Stimulated activated CD8-positive, alpha-beta memory T cell treated with anti-CD3 and anti-CD28 coated beads, Interleukin-4, amount 100 ng/mL, for 4 hours (primary cell): Measurements from ENCODE around the gene PRKN.

Source experiments
- DNase-seq, 2 donors: peaks; one replicate each; pipeline ENCODE4 v3.0.0-alpha.2; 2020; ENCODE audit warnings: low read depth in 2 of 2, low spot score in 1 of 2

PRKN gene

GRCh38 chr6:162711376-162711775 is 16.2 kb downstream of the PRKN start:
- no peak for DNase-seq

GRCh38 chr6:162710936-162711335 is 16.6 kb downstream of the PRKN start:
- DNase-seq: no peak

GRCh38 chr6:162710419-162710818 is 17.1 kb downstream of the PRKN start:
- no peak for DNase-seq

GRCh38 chr6:162709431-162709830 is 18.1 kb downstream of the PRKN start:
- no peak for DNase-seq

GRCh38 chr6:162708971-162709370 is 18.6 kb downstream of the PRKN start:
- DNase-seq: no peak

DNA sequence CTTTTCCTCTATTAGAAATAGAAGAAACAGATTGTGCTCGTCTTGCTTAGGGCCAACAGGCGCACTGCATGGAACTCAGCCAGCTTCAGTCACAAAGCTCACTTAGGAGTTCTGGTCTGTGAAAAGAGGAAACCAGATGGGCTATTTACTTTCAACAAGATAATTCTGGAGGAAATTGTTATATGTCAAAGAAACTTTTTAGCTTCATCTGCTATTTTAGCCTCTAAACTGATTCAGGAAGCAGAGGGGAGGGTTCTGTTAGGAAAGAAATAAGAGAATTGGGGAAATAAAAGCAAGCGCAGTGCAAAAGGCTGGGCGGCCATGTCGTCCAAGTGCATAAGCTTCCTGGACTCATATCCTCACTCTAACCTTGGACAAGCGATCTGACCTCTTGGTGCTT is 21.3 kb downstream of the PRKN start:
- no peak for DNase-seq

DNA sequence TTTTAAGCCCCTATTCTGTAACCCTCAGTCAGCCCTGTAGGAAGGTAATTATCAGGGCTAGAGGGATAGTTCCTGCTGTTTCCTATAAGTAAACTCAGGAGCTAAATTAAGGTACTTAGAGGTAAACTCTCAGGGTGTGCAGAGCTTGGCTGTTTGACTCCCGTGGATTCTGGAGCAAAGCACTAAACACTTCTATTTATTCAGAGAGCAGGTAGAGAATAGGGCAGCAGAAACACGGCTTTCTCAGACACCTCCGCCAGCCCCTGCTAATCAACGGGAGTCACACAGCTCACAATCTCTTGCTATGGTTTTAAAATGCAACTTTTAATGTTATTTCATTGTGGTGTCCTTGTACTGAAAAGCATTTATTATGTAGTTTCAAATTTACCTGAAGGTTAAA is 21.8 kb downstream of the PRKN start:
- DNase-seq: no peak

- no peak for DNase-seq
These were observed 23.6 kb downstream of the PRKN start for GRCh38 chr6:162704001-162704400.

DNA sequence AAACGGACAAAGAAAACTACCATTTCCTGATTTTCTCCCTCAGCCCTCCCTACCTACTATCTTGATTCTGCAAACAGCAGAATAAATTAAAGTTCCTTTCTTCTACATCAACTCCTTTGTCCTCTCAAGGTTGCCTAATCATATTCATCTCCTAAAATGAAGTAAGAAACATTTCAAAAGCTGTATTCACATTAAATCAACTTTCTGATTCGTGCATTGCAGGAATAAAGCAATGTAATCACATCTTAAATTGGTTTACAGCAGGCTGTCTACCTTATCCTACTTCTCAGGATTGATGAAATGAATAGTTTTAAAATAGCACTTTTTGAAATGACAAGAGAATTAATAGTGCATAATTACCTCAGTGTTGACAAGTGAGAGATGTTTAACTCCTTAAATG is 25.1 kb downstream of the PRKN start:
- DNase-seq: no peak

DNA sequence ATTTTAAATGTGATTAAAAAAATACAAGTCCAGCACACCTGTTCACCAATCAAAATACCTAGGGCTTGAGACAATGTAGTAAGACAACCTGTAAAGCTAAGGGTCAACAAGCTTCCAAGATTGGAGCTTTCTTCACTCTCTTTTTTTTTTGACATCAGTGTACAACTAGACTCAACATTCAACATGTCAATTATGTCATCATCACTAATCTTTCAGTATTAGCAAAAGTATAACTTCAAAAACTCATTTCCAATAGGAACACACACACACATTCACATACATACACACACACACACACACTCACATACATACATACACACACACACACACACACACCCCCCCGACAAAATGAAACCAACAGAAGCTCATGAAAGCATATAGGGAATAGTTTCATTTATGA is 26.0 kb downstream of the PRKN start:
- no peak for DNase-seq

DNA sequence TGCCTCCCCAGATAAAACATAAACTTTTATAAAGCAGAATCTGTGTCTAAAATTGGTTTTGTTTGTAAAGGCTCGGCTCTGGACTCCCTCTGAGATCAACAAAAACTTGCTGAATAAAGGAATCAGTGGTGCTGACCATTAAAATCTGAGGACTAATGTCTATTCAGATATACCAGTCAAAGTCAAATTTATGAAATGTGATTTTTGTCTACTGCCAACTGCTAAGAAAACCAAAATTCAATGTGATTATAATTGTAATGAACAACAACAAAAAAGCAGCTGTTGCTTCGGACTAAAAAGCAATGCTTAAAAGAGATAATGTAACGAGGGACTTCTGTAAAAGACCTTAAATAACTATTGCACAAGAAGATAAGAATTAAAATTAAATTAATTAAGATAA is 26.6 kb downstream of the PRKN start:
- DNase-seq: no peak

DNA sequence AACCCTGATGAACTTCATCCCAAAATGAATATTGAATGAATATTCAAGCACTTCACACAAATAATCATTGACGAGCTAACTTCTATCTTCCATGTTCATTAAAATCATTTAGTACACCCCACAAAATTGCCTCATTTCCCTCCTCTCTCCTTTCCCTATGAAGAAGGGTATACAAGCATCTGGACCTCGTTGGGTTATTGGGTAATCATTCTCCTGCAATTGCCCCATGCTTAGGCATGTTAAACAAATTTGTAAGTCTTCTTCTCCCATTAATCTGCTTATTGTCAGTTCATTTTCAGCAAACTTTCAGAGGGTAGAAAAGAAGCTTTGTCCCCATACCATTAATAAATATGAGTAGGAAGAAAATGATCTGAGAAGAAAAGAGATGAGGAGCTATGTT is 27.6 kb downstream of the PRKN start:
- DNase-seq: no peak

- DNase-seq: no peak
These were observed 29.1 kb downstream of the PRKN start for GRCh38 chr6:162698440-162698839.

DNA sequence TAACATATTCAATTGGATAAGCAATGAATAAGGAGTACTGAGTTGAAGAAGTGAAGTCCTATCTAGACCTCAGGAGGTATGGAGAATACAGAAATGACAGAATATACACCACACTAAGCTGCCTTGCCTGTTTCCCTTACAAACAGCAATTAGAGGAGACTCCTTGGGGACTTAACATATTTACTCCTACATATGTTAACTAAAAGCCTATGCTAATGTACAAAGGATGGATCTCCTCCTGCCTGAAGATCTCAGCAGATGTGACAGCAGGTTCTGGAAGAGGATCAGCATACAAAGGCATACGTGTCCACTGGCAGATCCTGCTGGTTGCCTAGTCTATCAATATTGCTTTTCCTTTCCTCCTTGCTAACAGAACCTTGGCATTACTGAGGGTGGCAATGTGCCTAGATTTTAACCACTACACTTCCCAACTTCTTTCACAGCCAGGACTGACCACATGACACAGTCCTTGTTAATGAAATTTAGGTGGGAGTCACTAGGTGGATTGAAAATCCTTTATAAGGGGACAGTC is 29.6 kb downstream of the PRKN start:
- DNase-seq: no peak

DNA sequence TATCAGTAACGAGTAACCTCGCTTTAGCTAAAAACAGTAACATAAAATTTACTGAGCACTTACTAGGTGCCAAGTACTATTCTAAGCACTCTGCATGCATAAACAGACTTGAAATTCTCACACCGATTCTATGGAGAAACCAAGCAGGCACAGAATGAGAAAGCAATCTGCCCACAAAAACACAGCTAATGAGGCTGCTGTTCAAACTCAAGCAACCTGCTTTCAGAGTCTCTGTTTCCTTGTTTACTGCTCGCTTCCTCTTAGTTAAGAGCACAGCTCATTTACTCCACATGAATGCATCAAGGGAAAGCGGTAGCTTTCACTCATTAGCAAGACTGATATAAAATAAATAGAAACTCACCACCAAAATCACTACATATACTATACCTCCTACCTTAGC is 37.4 kb downstream of the PRKN start:
- no peak for DNase-seq

DNA sequence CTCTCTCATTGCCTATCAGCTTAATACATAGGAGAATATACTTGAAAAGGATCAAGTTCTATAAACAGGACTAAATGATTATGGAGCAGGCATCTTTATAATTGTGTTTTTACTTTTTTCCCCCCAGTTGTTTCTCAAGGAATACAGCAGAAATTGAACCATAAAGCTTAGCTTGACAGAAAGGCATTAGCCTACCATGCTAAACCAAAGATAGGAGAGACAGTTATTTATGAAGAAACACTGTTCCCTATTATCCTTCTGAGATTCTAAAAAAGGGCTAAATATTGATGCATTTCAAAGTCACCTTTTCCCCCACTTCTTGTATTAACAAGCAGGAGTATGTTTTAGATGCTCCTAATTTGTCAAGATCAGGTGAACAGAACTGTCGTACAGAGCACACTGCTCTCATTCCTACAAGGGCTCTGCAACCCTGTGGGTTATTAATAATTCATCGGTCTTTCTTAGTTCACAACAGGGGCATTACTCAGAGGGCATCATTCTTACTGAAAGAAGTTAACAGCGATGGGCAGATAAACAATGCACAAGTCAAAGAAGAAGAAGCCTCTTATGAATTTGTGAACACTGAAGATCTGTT is 38.7 kb downstream of the PRKN start:
- DNase-seq: no peak

DNA sequence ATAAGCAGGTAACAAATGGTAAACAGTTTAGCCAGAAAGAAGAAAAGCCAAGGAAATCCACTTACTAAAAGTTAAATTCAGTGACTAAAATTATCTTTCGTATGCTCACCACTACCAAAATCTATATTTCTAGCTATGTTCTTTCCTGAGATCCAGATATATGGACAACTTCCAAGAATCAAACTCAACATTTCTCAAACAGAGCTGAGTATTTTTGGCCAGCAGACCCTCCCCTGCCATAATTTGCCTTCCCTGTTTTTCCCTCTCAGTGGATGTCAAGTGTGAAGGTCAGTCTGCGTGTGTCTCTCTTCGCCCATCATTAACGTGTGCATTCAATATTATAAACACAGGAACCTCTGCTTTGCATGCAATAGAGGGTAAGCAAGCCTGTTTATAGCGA is 42.0 kb downstream of the PRKN start:
- DNase-seq: no peak

GRCh38 chr6:162684961-162685360 is 42.6 kb downstream of the PRKN start:
- DNase-seq: no peak

- no peak for DNase-seq
These were observed 43.5 kb downstream of the PRKN start for GRCh38 chr6:162684052-162684451.

- DNase-seq: no peak
These were observed 44.4 kb downstream of the PRKN start for GRCh38 chr6:162683135-162683534.

DNA sequence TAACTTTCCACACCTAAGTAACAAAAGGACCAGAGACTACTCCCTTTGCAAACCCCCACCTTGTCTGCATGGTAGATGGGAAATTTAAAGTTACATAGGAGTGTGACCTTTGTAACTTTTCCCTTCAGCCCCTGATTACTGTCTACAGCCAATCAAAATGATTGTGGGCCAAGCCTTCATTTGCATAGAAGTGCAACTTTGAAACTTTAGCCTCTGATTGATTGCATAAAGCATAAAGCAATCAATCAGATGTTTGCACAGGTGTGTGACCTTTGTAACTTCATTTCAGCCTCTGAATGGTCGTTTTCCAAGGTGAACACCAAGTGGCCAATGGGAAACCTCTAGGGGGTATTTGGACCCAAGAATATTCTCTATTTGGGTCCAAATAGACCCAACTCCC is 46.1 kb downstream of the PRKN start:
- DNase-seq: no peak

GRCh38 chr6:162680871-162681270 is 46.7 kb downstream of the PRKN start:
- DNase-seq: no peak

- no peak for DNase-seq
These were observed 47.2 kb downstream of the PRKN start for GRCh38 chr6:162680367-162680766.

DNA sequence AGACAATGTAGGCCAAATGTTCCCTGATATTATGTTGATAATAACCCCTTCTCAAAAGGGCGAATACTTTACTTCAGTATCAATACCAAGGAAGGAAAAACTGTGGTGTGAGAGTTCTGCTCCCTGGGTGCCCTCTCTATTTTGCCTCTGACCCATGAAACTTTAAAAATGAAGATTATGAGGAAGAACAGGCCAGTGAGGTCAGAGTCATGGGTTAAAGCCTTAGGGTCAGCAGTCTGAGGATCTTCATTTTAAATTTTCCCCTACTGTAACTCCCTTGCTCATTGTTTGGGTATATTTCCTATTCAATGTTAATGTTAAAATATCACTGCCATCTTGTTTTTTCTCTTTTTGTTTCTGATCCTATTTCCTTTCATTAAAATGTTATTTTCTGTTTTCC is 47.9 kb downstream of the PRKN start:
- no peak for DNase-seq
